H1 (cell line): ENCODE results near the gene ZBTB11. TPM values are rescaled to one million over a fixed set of nuclear protein-coding genes. Genes with fewer than 3 reads are reported as not detected.

Experiments
- CTCF ChIA-PET: fragments of 300-600 bp; sonication (Branson Sonifier 250); formaldehyde crosslinking; loops from one replicate; lab custom pipeline; 2021; ENCODE audit not compliant: partially characterized antibody; lab: Charles Lee
- POLR2A ChIA-PET: fragments of 300-600 bp; sonication (Branson Sonifier 250); formaldehyde crosslinking; loops from one replicate; lab custom pipeline; 2021; ENCODE audit warnings: inconsistent platforms; ENCODE audit not compliant: partially characterized antibody; lab: Charles Lee
- DNase-seq, 2 experiments: peaks; one replicate each; pipeline versions ENCODE4 v3.0.0 to v3.0.0-alpha.2; 2010 to 2022; ENCODE audit warnings: low spot score in 2 of 2, low read depth in 1 of 2, mixed read lengths in 1 of 2
- FAIRE-seq: peaks from 2 replicates; lab custom pipeline; 2011; peaks lifted over from hg19 to GRCh38; lab: Jason Lieb, UNC
- H2AFZ ChIP-seq: 2 replicates; pipeline ENCODE4 v1.8.1; 2012; ENCODE audit warnings: low read length, inconsistent platforms
- H2AK5ac ChIP-seq: 2 replicates; pipeline ENCODE4 v1.6.1; 2013; ENCODE audit warnings: low read depth, low read length
- H2BK120ac ChIP-seq: replicated peaks from 2 replicates; pipeline ENCODE3; 2013; ENCODE audit warnings: low read depth, low read length, inconsistent platforms
- H2BK12ac ChIP-seq: 2 replicates; pipeline ENCODE4 v1.6.1; 2013; ENCODE audit warnings: low read depth, low read length
- H2BK15ac ChIP-seq: 2 replicates; pipeline ENCODE4 v1.6.1; 2013; ENCODE audit warnings: low read length
- H2BK20ac ChIP-seq: 2 replicates; pipeline ENCODE4 v1.6.1; 2013; ENCODE audit warnings: low read length
- H2BK5ac ChIP-seq: 2 replicates; pipeline ENCODE4 v1.6.1; 2013; ENCODE audit warnings: low read depth, low read length
- H3K14ac ChIP-seq: 2 replicates; pipeline ENCODE4 v1.6.1; 2013; ENCODE audit warnings: inconsistent platforms; ENCODE audit not compliant: insufficient read length
- H3K18ac ChIP-seq: 2 replicates; pipeline ENCODE4 v1.6.1; 2013; ENCODE audit warnings: low read length; ENCODE audit errors: extremely low read depth
- H3K23ac ChIP-seq: 2 replicates; pipeline ENCODE4 v1.6.1; 2013; ENCODE audit warnings: inconsistent platforms; ENCODE audit not compliant: insufficient read length
- H3K23me2 ChIP-seq: 2 replicates; pipeline ENCODE4 v1.6.1; 2013; ENCODE audit warnings: low read depth, low read length
- H3K27ac ChIP-seq: 2 replicates; pipeline ENCODE4 v1.6.1; 2011; ENCODE audit warnings: low read depth, low read length, inconsistent platforms
- H3K27me3 ChIP-seq, 4 experiments: replicated peaks in 1 of 4; 1 replicate in 1 of 4; 2 replicates in 3 of 4; pipeline versions ENCODE4 v1.6.1 to v1.8.1; 2011 to 2013; ENCODE audit warnings: low read length in 3 of 4, mild to moderate bottlenecking in 3 of 4, inconsistent platforms in 2 of 4, mixed read lengths in 2 of 4, moderate library complexity in 1 of 4; ENCODE audit not compliant: control insufficient read depth in 3 of 4, insufficient read depth in 3 of 4; ENCODE audit errors: extremely low read depth in 1 of 4
- H3K36me3 ChIP-seq, 4 experiments: 2 replicates each; pipeline versions ENCODE4 v1.6.1 to v1.8.1; 2011 to 2013; ENCODE audit warnings: mild to moderate bottlenecking in 4 of 4, low read length in 3 of 4, moderate library complexity in 2 of 4, control low read depth in 1 of 4, inconsistent platforms in 1 of 4; ENCODE audit not compliant: insufficient read depth in 4 of 4, control insufficient read depth in 2 of 4
- H3K4ac ChIP-seq: replicated peaks from 2 replicates; pipeline ENCODE3; 2013; ENCODE audit warnings: low read length, low read depth, mixed read lengths, inconsistent platforms; ENCODE audit not compliant: insufficient read length
- H3K4me1 ChIP-seq, 4 experiments: replicated peaks in 1 of 4; 1 replicate in 1 of 4; 2 replicates in 3 of 4; pipeline versions ENCODE4 v1.6.1 to v1.8.1; 2011 to 2013; ENCODE audit warnings: low read length in 3 of 4, inconsistent platforms in 2 of 4, mixed read lengths in 1 of 4; ENCODE audit not compliant: insufficient read depth in 4 of 4, control insufficient read depth in 3 of 4
- H3K4me2 ChIP-seq, 2 experiments: 2 replicates each; pipeline versions ENCODE4 v1.6.1 to v1.8.1; 2011 to 2013; ENCODE audit warnings: low read depth in 2 of 2, low read length in 2 of 2, control low read depth in 1 of 2, inconsistent platforms in 1 of 2, mild to moderate bottlenecking in 1 of 2; ENCODE audit not compliant: insufficient read depth in 1 of 2
- H3K4me3 ChIP-seq, 4 experiments: fragments of 200-600, 300-600 bp in 1 of 4; sonication (generic), shearing (Covaris generic), sonication (Bioruptor Twin) in 1 of 4; 2 replicates each; pipeline versions ENCODE4 v1.5.1 to v1.8.1; 2011 to 2016; ENCODE audit warnings: low read length in 4 of 4, low read depth in 3 of 4, control low read depth in 2 of 4, inconsistent platforms in 2 of 4, mild to moderate bottlenecking in 2 of 4, mixed read lengths in 1 of 4, moderate library complexity in 1 of 4; ENCODE audit not compliant: insufficient read depth in 2 of 4; ENCODE audit errors: extremely low read depth in 1 of 4
- H3K56ac ChIP-seq: replicated peaks from 2 replicates; pipeline ENCODE3; 2013; ENCODE audit warnings: low read depth, mild to moderate bottlenecking, mixed read lengths, low read length, inconsistent platforms; ENCODE audit not compliant: insufficient read length
- H3K79me1 ChIP-seq: 2 replicates; pipeline ENCODE4 v1.6.1; 2013; ENCODE audit warnings: low read depth, low read length, control low read depth
- H3K79me2 ChIP-seq, 2 experiments: 2 replicates each; pipeline versions ENCODE4 v1.6.1 to v1.8.1; 2012 to 2013; ENCODE audit warnings: low read length in 2 of 2, mild to moderate bottlenecking in 2 of 2, inconsistent platforms in 1 of 2; ENCODE audit not compliant: insufficient read depth in 2 of 2, control insufficient read depth in 1 of 2
- H3K9ac ChIP-seq, 4 experiments: replicated peaks in 1 of 4; 1 replicate in 1 of 4; 2 replicates in 3 of 4; pipeline versions ENCODE4 v1.6.1 to v1.8.1; 2011 to 2013; ENCODE audit warnings: low read depth in 3 of 4, low read length in 3 of 4, control low read depth in 2 of 4, mild to moderate bottlenecking in 2 of 4, moderate library complexity in 2 of 4, inconsistent platforms in 1 of 4; ENCODE audit errors: extremely low read depth in 1 of 4
- H3K9me3 ChIP-seq, 2 experiments: 2 replicates each; pipeline versions ENCODE4 v1.6.1 to v1.8.1; 2012 to 2013; ENCODE audit warnings: mild to moderate bottlenecking in 2 of 2, moderate library complexity in 2 of 2, control low read depth in 1 of 2, inconsistent platforms in 1 of 2, low read depth in 1 of 2, low read length in 1 of 2, mixed read lengths in 1 of 2; ENCODE audit not compliant: insufficient read depth in 2 of 2
- H4K20me1 ChIP-seq, 2 experiments: replicated peaks in 1 of 2; 2 replicates each; pipeline versions ENCODE3 to v1.8.1; 2011 to 2013; ENCODE audit warnings: inconsistent platforms in 2 of 2, low read length in 2 of 2, mild to moderate bottlenecking in 1 of 2; ENCODE audit not compliant: insufficient read depth in 2 of 2, control insufficient read depth in 1 of 2
- H4K5ac ChIP-seq: 2 replicates; pipeline ENCODE4 v1.6.1; 2013; ENCODE audit warnings: low read length, low read depth, mixed read lengths, inconsistent platforms; ENCODE audit not compliant: insufficient read length
- H4K8ac ChIP-seq: 2 replicates; pipeline ENCODE4 v1.8.0; 2013; ENCODE audit warnings: mild to moderate bottlenecking, moderate library complexity, low read length, inconsistent platforms; ENCODE audit not compliant: insufficient read depth; ENCODE audit errors: extremely low read depth
- H4K91ac ChIP-seq: replicated peaks from 2 replicates; pipeline ENCODE3; 2013; ENCODE audit warnings: low read length, mixed read lengths, inconsistent platforms; ENCODE audit not compliant: insufficient read length
- BCL11A ChIP-seq, 2 experiments: IDR thresholded peaks; one replicate each; pipeline ENCODE4 v1.6.1; 2011; ENCODE audit warnings: low read depth in 2 of 2, low read length in 2 of 2, mild to moderate bottlenecking in 2 of 2
- CTCF ChIP-seq, 3 experiments: IDR thresholded peaks; 1 replicate in 2 of 3; 2 replicates in 1 of 3; pipeline versions ENCODE4 v1.5.1 to v1.6.1; 2011; ENCODE audit warnings: low read length in 3 of 3, mild to moderate bottlenecking in 3 of 3, inconsistent platforms in 2 of 3, low read depth in 1 of 3, moderate library complexity in 1 of 3; ENCODE audit not compliant: insufficient read depth in 1 of 3; ENCODE audit errors: control extremely low read depth in 1 of 3
- EP300 ChIP-seq, 2 experiments: IDR thresholded peaks; 1 replicate in 1 of 2; 2 replicates in 1 of 2; pipeline ENCODE4 v1.6.1; 2011 to 2012; ENCODE audit warnings: low read depth in 2 of 2, low read length in 2 of 2, mild to moderate bottlenecking in 2 of 2, borderline replicate concordance in 1 of 2, inconsistent platforms in 1 of 2, moderate library complexity in 1 of 2
- GTF2F1 ChIP-seq: IDR thresholded peaks from 2 replicates; pipeline ENCODE4 v1.6.1; 2012; ENCODE audit warnings: low read depth, low read length, improper control_type of control experiment, borderline replicate concordance
- KDM4A ChIP-seq: IDR thresholded peaks from one replicate; pipeline ENCODE4 v1.7.1; 2012; ENCODE audit warnings: low read depth, mild to moderate bottlenecking, moderate library complexity, low read length, inconsistent platforms; ENCODE audit not compliant: severe bottlenecking
- RAD21 ChIP-seq, 2 experiments: IDR thresholded peaks in 1 of 2; conservative IDR thresholded peaks in 1 of 2; 2 replicates each; pipeline ENCODE4 v1.6.1; 2011; ENCODE audit warnings: low read depth in 2 of 2, low read length in 2 of 2, improper control_type of control experiment in 1 of 2, inconsistent platforms in 1 of 2, mild to moderate bottlenecking in 1 of 2, moderate library complexity in 1 of 2
- SAP30 ChIP-seq: fragments of 300-600 bp; sonication (generic); IDR thresholded peaks from 2 replicates; pipeline ENCODE4 v1.7.1; 2012; ENCODE audit warnings: low read length, moderate library complexity, mild to moderate bottlenecking, inconsistent platforms; ENCODE audit not compliant: insufficient read depth, insufficient replicate concordance
- WGBS, 2 experiments: shearing (Covaris generic) in 1 of 2; methylation state at CpG; one replicate each; pipeline versions ENCODE4 v1.1.6 to v1.1.7; 2013 to 2015; ENCODE audit warnings: low lambda C conversion rate in 2 of 2, mixed read lengths in 2 of 2, inconsistent platforms in 1 of 2, low coverage in 1 of 2, missing lambda C conversion rate in 1 of 2; ENCODE audit not compliant: insufficient replicate concordance in 2 of 2, insufficient coverage in 1 of 2, insufficient read length in 1 of 2; ENCODE audit errors: extremely low coverage in 1 of 2, missing lambda C conversion rate in 1 of 2; 5-methylcytosine and 5-hydroxymethylcytosine counted together
- polyA plus RNA-seq, 7 experiments: library from polyadenylated mRNA; depleted of rRNA in 3 of 7; stranded (reverse) in 5 of 7; unstranded in 2 of 7; fragments of >200 nt in 5 of 7; fragments of 200-250 nt in 2 of 7; gene quantifications; 1 replicate in 5 of 7; 2 replicates in 1 of 7; 4 replicates in 1 of 7; pipeline versions ENCODE4 v1.2.1 to v1.2.3, GENCODE V29; 2011 to 2013; ENCODE audit warnings: missing spikeins in 2 of 7, mixed read lengths in 2 of 7
- total RNA-seq: library from RNA; stranded (reverse); fragmentation: NEBNext Ultra II Directional; extraction: Animal tissue kit (Norgen Biotek cat#: 25700); gene quantifications from 2 replicates; pipeline ENCODE4 v1.2.1, GENCODE V29; 2021

ZBTB11 gene
- total and polyA plus RNA-seq, 2 of the 8 experiments (the other 6 are each of a cell fraction or from before 2014, with no cell fraction given), result 3.0 to 14.0 TPM

- Histone ChIP-seq H4K91ac (no peak overlapping the region), H4K5ac (no peak overlapping the region), H3K79me1 (no peaks in the 10 kb centered on the region), H3K9ac (no peak overlapping the region), H2BK120ac (peak overlapping the region; percentile 54), H3K36me3 (no peaks in the 10 kb centered on the region), H2AFZ (peak overlapping the region; percentile 48; the same call in 1 of the 2 replicates), H2AK5ac (no peak overlapping the region), H3K9me3 (no peaks in the 10 kb centered on the region), H2BK20ac (no peak overlapping the region), H3K4ac (no peak overlapping the region), H2BK15ac (0 out of 2 replicates have a peak overlapping the region, but pooled peaks have one; percentile 61), H3K18ac (no peak overlapping the region; the same call in 1 of the 2 replicates), H3K23ac (no peak overlapping the region), H3K27me3 (no peaks in the 10 kb centered on the region), H3K79me2 (no peaks in the 10 kb centered on the region), H3K4me3 (no peak overlapping the region), H2BK12ac (0 out of 2 replicates have a peak overlapping the region, but pooled peaks have one; percentile 27), H4K20me1 (no peaks in the 10 kb centered on the region), H3K56ac (no peak overlapping the region), H3K4me2 (no peak overlapping the region), H2BK5ac (no peak overlapping the region), H4K8ac (no peak overlapping the region), H3K27ac (no peak overlapping the region), H3K4me1 (peaks cover 0 to 6% (median 2%) of the 10 kb centered on the region in 4 experiments; a peak in 5 of 7 replicates), H3K23me2 (no peaks in the 10 kb centered on the region), H3K14ac (no peak overlapping the region)
- 55% methylated on average over 18 of the region's 18 CpGs; no CpG with 5 or more reads in 1 of the 2 experiments for WGBS, 2 experiments
- FAIRE-seq (peak; percentile 50), DNase-seq (peak in 1 of 2 experiments; percentile 89)
- no peak for TF ChIP-seq SAP30
- TF ChIP-seq KDM4A, result no peak
- TF ChIP-seq BCL11A (IDR thresholded peaks at IDR 0.05; ENCODE audit: low read depth in 2 of 2, low read length in 2 of 2), result no peak
- peak; percentile 44 to 66 (median 63) for TF ChIP-seq CTCF (IDR thresholded peaks at IDR 0.05; ENCODE audit: control extremely low read depth in 1 of 3, insufficient read depth in 1 of 3, low read depth in 1 of 3, low read length in 3 of 3)
- TF ChIP-seq RAD21 (IDR thresholded peaks at IDR 0.05 in 1 of 2, conservative IDR thresholded peaks at IDR 0.05 in 1 of 2; ENCODE audit: low read depth in 2 of 2, low read length in 2 of 2), result peak; percentile 72 to 76
- TF ChIP-seq EP300 (IDR thresholded peaks at IDR 0.05; ENCODE audit: borderline replicate concordance in 1 of 2, low read depth in 2 of 2, low read length in 2 of 2), result 0 out of 3 replicates have a peak, but pooled peaks of 1 of the 2 experiments have one; percentile 17
- no peak for TF ChIP-seq GTF2F1
- ChIA-PET CTCF (interaction anchor here (0.6 to 4.3 kb wide), 11 partner anchors 8 to 122 kb away, joined by 3 to 28 read pairs (median 5); no protein-coding TSS in a partner anchor), POLR2A (interaction anchor here (1.7 kb wide), 1 partner anchor 63 kb away, joined by 5 read pairs; the partner anchor contains the start of gene PCNP)
These were observed 40.8 kb downstream of the ZBTB11 start for GRCh38 chr3:101635954-101636798.
